Prostate gland (tissue), 2 donors: ENCODE data around the gene TTBK1.

ENCODE experiments used
- CTCF ChIP-seq, 4 experiments: fragments of 200-600 bp in 2 of 4; fragments of 450-650 bp in 2 of 4; sonication (generic) in 2 of 4; IDR thresholded peaks; 1 replicate in 3 of 4; 2 replicates in 1 of 4; pipeline ENCODE4 v1.5.1; 2016 to 2019; ENCODE audit warnings: antibody characterized with exemption in 4 of 4, mild to moderate bottlenecking in 2 of 4, moderate library complexity in 2 of 4
- POLR2AphosphoS5 ChIP-seq: sonication (generic); formaldehyde crosslinking; IDR thresholded peaks from one replicate; pipeline ENCODE4 v1.6.1; 2017; ENCODE audit warnings: antibody characterized with exemption

- TF ChIP-seq POLR2AphosphoS5 = no peak
- no peak for TF ChIP-seq CTCF (IDR thresholded peaks at IDR 0.05)
Measured at GRCh38 chr6:43308990-43309477, 65.8 kb downstream of the TTBK1 start.
